ENCODE data around the gene IGSF8. TPM values are rescaled to one million over a fixed set of nuclear protein-coding genes. Genes with fewer than 3 reads are reported as not detected.
A peak's percentile ranks its signal among the peaks of the same experiment; 100 is the strongest.

Gene IGSF8
- total and polyA plus RNA-seq, 4 donors = 23.5 to 39.5 (median 26.8) TPM

GRCh38 chr1:160099716-160100375, 1.4 kb upstream of the IGSF8 start:
- Histone ChIP-seq H3K4me1 (ENCODE audit: control insufficient read depth in 5 of 5, insufficient read depth in 5 of 5, low read length in 5 of 5) (peaks cover 0 to 58% (median 23%) of the 10 kb centered on the region in 5 donors), H3K27ac (ENCODE audit: low read depth in 1 of 2, low read length in 1 of 2) (peak overlapping the region in 1 of 2 donors; percentile 66), H3K36me3 (ENCODE audit: control insufficient read depth in 4 of 4, insufficient read depth in 4 of 4, low read length in 4 of 4) (peaks cover 0 to 2% (median 0%) of the 10 kb centered on the region in 4 donors), H3K27me3 (ENCODE audit: control insufficient read depth in 3 of 3, insufficient read depth in 3 of 3, low read length in 2 of 3) (no peaks in the 10 kb centered on the region), H3K4me3 (no peak overlapping the region), H3K9ac (ENCODE audit: insufficient read depth in 1 of 2, low read length in 2 of 2) (no peak overlapping the region), H3K9me3 (ENCODE audit: control insufficient read depth in 4 of 4, insufficient read depth in 3 of 4, low read length in 3 of 4) (no peaks in the 10 kb centered on the region)
- ATAC-seq (ENCODE audit: insufficient read depth, low FRiP score) (no peak), DNase-seq (no peak)
- no peak for TF ChIP-seq CTCF (IDR thresholded peaks at IDR 0.05; ENCODE audit: control extremely low read depth, extremely low read depth)
- 90 to 99% methylated on average over 2 of the region's 2 CpGs for WGBS, 2 donors

- no peak for TF ChIP-seq CTCF (IDR thresholded peaks at IDR 0.05; ENCODE audit: control extremely low read depth, extremely low read depth)
- Histone ChIP-seq H3K27me3 (ENCODE audit: control insufficient read depth in 3 of 3, insufficient read depth in 3 of 3, low read length in 2 of 3) (no peaks in the 10 kb centered on the region), H3K27ac (ENCODE audit: low read depth in 1 of 2, low read length in 1 of 2) (peak overlapping the region; percentile 76 to 93), H3K4me3 (peak overlapping the region; percentile 26), H3K36me3 (ENCODE audit: control insufficient read depth in 4 of 4, insufficient read depth in 4 of 4, low read length in 4 of 4) (peaks cover 0 to 9% (median 3%) of the 10 kb centered on the region in 4 donors), H3K9ac (ENCODE audit: insufficient read depth in 1 of 2, low read length in 2 of 2) (peak overlapping the region; percentile 86 to 91), H3K9me3 (ENCODE audit: control insufficient read depth in 4 of 4, insufficient read depth in 3 of 4, low read length in 3 of 4) (no peaks in the 10 kb centered on the region), H3K4me1 (ENCODE audit: control insufficient read depth in 5 of 5, insufficient read depth in 5 of 5, low read length in 5 of 5) (peaks cover 0 to 50% (median 22%) of the 10 kb centered on the region in 5 donors)
- DNase-seq = peak; percentile 97 to 99 (median 98)
- 2% methylated on average over 26 to 40 of the region's 40 CpGs for WGBS, 2 donors
- ATAC-seq (ENCODE audit: insufficient read depth, low FRiP score) = peak; percentile 90
Observed at GRCh38 chr1:160098852-160099561, 588 bp upstream of the IGSF8 start.

- peak overlapping the region in 1 of 2 donors; percentile 91 for H3K27ac ChIP-seq (ENCODE audit: low read depth in 1 of 2, low read length in 1 of 2)
- WGBS, 2 donors = 65 to 72% methylated on average over 5 of the region's 5 CpGs
- no peak for DNase-seq
- TF ChIP-seq CTCF (IDR thresholded peaks at IDR 0.05; ENCODE audit: control extremely low read depth, extremely low read depth) = no peak
- peak overlapping the region; percentile 72 for H3K4me3 ChIP-seq
- no peaks in the 10 kb centered on the region for H3K27me3 ChIP-seq (ENCODE audit: control insufficient read depth in 3 of 3, insufficient read depth in 3 of 3, low read length in 2 of 3)
- no peak for ATAC-seq (ENCODE audit: insufficient read depth, low FRiP score)
- H3K36me3 ChIP-seq (ENCODE audit: control insufficient read depth in 4 of 4, insufficient read depth in 4 of 4, low read length in 4 of 4) = peaks cover 0 to 21% (median 6%) of the 10 kb centered on the region in 4 donors
- H3K9me3 ChIP-seq (ENCODE audit: control insufficient read depth in 4 of 4, insufficient read depth in 3 of 4, low read length in 3 of 4) = no peaks in the 10 kb centered on the region
- peak overlapping the region in 1 of 2 donors; percentile 7 for H3K9ac ChIP-seq (ENCODE audit: insufficient read depth in 1 of 2, low read length in 2 of 2)
- peaks cover 0 to 36% (median 18%) of the 10 kb centered on the region in 5 donors for H3K4me1 ChIP-seq (ENCODE audit: control insufficient read depth in 5 of 5, insufficient read depth in 5 of 5, low read length in 5 of 5)
Observed at GRCh38 chr1:160097151-160097910, 1.1 kb downstream of the IGSF8 start.

Data from lung (tissue), 12 donors.